Right atrium auricular region (tissue), 2 donors: ENCODE results near the gene SDC3. TPM values are rescaled to one million over a fixed set of nuclear protein-coding genes. Genes with fewer than 3 reads are reported as not detected.

Experiments
- DNase-seq: peaks from one replicate; pipeline ENCODE4 v3.0.0-alpha.2; 2019; ENCODE audit warnings: low spot score
- H3K27ac ChIP-seq, 2 donors: fragments of 200-600 bp; sonication (generic); 1 replicate in 1 of 2; 2 replicates in 1 of 2; pipeline ENCODE4 v1.5.1; 2016 to 2019
- H3K27me3 ChIP-seq, 2 donors: fragments of 200-600 bp; sonication (generic); one replicate each; pipeline versions ENCODE4 v1.5.1 to v1.6.0; 2017 to 2019
- H3K36me3 ChIP-seq: fragments of 200-600 bp; sonication (generic); one replicate; pipeline ENCODE4 v1.5.1; 2016
- H3K4me1 ChIP-seq, 2 donors: fragments of 200-600 bp; sonication (generic); one replicate each; pipeline versions ENCODE4 v1.5.1 to v1.6.0; 2017 to 2019
- H3K4me3 ChIP-seq, 2 donors: fragments of 200-600 bp; sonication (generic); 1 replicate in 1 of 2; 2 replicates in 1 of 2; pipeline ENCODE4 v1.5.1; 2017 to 2019; ENCODE audit warnings: mild to moderate bottlenecking in 1 of 2, moderate library complexity in 1 of 2
- H3K9me3 ChIP-seq, 2 donors: fragments of 200-600 bp; sonication (generic); one replicate each; pipeline ENCODE4 v1.5.1; 2019
- CTCF ChIP-seq, 2 donors: fragments of 200-600 bp; sonication (generic); IDR thresholded peaks; one replicate each; pipeline ENCODE4 v1.5.1; 2019; ENCODE audit warnings: antibody characterized with exemption in 2 of 2
- total RNA-seq, 2 donors: library from RNA; depleted of rRNA; stranded (reverse); fragments of >200 nt; gene quantifications; one replicate each; pipeline ENCODE4 v1.1.0, GENCODE V29; 2016

SDC3 gene
- total RNA-seq, 2 donors from 2014 or later = 15.9 to 43.8 TPM

GRCh38 chr1:30850607-30851006 is 58.0 kb downstream of the SDC3 start:
- no peaks in the 10 kb centered on the region for H3K9me3 ChIP-seq
- H3K4me3 ChIP-seq = no peak overlapping the region
- no peaks in the 10 kb centered on the region for H3K27me3 ChIP-seq
- H3K27ac ChIP-seq = no peak overlapping the region
- H3K36me3 ChIP-seq = no peaks in the 10 kb centered on the region
- TF ChIP-seq CTCF (IDR thresholded peaks at IDR 0.05) = no peak
- H3K4me1 ChIP-seq = peaks cover 0 to 33% of the 10 kb centered on the region in 2 donors
- DNase-seq = no peak

- H3K4me1 ChIP-seq = peaks cover 0 to 24% of the 10 kb centered on the region in 2 donors
- H3K9me3 ChIP-seq = no peaks in the 10 kb centered on the region
- H3K27me3 ChIP-seq = no peaks in the 10 kb centered on the region
- H3K36me3 ChIP-seq = no peaks in the 10 kb centered on the region
- no peak for DNase-seq
- TF ChIP-seq CTCF (IDR thresholded peaks at IDR 0.05) = no peak
- H3K4me3 ChIP-seq = no peak overlapping the region
- H3K27ac ChIP-seq = peak overlapping the region; percentile 59 to 72
Measured at GRCh38 chr1:30848130-30848529, 60.4 kb downstream of the SDC3 start.

- DNase-seq = peak; percentile 93
- Histone ChIP-seq H3K27ac (peak overlapping the region; percentile 59 to 72), H3K4me3 (no peak overlapping the region), H3K27me3 (no peaks in the 10 kb centered on the region), H3K4me1 (peaks cover 0 to 22% of the 10 kb centered on the region in 2 donors), H3K9me3 (no peaks in the 10 kb centered on the region), H3K36me3 (no peaks in the 10 kb centered on the region)
- no peak for TF ChIP-seq CTCF (IDR thresholded peaks at IDR 0.05)
Measured at GRCh38 chr1:30847358-30847972, 61.1 kb downstream of the SDC3 start.

- TF ChIP-seq CTCF (IDR thresholded peaks at IDR 0.05) = no peak
- Histone ChIP-seq H3K4me3 (no peak overlapping the region), H3K27me3 (no peaks in the 10 kb centered on the region), H3K9me3 (no peaks in the 10 kb centered on the region), H3K27ac (peak overlapping the region; percentile 42 to 72), H3K4me1 (peaks cover 0 to 20% of the 10 kb centered on the region in 2 donors), H3K36me3 (no peaks in the 10 kb centered on the region)
- DNase-seq = no peak
Measured at GRCh38 chr1:30846587-30846986, 62.0 kb downstream of the SDC3 start.

GRCh38 chr1:30845904-30846290 is 62.7 kb downstream of the SDC3 start:
- H3K9me3 ChIP-seq = no peaks in the 10 kb centered on the region
- H3K27ac ChIP-seq = no peak overlapping the region

More at GRCh38 chr1:30845904-30846290, 62.7 kb downstream of the SDC3 start:
- no peaks in the 10 kb centered on the region for H3K36me3 ChIP-seq
- H3K4me3 ChIP-seq = no peak overlapping the region
- no peaks in the 10 kb centered on the region for H3K27me3 ChIP-seq
- TF ChIP-seq CTCF (IDR thresholded peaks at IDR 0.05) = no peak
- DNase-seq = no peak
- peaks cover 0 to 26% of the 10 kb centered on the region in 2 donors for H3K4me1 ChIP-seq
